SHP77 (cell line): ENCODE results near the gene PAX7.

Experiments
- DNase-seq, 2 experiments: peaks; one replicate each; lab custom pipeline; 2025; lab: John Stamatoyannopoulos, UW

Gene PAX7

DNA sequence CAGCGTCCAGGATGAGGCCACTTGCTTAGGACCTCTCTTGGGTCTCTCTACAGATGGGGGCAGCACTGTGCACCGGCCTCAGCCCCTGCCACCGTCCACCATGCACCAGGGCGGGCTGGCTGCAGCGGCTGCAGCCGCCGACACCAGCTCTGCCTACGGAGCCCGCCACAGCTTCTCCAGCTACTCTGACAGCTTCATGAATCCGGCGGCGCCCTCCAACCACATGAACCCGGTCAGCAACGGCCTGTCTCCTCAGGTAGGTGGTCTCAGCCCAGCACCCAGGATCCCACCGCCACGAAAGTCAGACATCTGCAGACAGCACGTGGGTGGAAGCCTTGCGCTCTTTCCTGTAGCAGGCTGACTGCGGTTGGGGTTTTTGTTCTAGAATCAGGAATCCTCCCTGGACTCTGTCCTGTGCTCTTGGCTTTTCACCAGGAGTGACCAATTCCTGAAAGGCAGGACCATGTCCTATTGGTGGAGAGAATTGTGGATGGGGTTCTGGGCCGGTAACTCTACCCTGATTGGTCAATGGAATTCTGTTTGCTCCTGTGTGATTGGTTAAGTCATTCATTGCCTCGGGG, 72.5 kb downstream of the PAX7 start:
- no peak for DNase-seq

DNA sequence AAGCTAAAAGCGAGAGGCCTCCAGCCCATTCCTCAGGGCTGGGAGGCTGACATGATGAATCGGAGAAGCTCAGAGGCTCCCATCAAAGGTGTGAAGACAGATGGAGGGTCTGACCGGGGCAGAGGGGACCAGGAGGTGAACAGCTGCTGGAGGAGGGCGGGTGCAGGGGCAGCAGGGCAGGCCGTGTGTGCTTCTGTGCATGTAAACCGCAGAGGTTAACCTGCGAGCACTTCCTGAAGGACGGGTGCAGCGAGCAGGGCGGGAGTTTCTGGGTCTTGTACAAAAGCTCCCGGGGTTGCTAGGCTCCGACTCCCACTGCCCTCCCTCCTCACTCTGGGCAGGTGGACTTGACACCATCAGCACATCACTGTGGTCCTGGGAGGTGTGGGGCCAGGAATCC, 75.2 kb downstream of the PAX7 start:
- no peak for DNase-seq

DNA sequence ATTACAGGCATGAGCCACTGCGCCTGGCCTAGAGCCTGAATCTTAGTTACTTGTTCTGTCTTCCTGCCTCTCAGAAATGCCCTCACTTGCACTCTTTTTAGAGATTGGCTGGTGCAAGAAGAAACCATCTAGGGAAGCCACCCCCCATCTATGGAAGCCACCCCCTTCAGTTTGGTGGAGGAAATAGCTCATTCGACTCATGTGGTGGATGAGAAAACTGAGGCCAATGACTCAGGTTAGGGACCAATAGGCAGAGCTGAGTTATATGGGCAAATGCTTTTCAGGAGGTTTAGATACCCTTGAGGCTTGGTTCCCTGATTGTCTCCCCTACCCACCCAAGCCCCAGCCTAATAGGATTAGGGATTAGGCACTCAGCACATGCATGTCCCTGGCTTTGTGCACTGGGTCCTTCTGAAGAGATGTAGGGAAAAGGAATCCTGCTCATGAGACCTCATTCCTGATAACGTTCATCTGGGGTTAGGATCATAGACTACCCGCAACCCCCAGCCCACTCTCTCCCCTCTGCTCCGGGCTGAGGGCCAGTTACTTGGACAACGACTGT, 77.1 kb downstream of the PAX7 start:
- no peak for DNase-seq

DNA sequence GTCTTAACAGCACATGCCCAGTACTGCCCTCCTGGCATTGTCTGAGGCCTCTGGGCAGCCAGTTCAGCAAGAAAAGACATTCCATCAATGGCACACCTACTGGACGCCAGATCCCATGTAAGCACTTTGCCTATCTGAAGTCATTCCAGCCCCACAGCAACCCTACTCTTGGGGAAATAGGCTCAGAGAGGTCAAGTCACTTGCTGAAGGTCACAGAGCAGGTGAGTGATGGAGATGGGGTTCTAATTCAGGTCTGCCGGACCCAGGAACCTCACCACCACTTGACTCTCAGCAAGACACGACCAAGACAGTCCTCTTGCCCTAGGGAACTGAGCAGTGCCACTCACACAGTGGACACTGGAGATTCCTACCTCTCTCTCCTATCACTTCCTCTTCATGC, 79.4 kb downstream of the PAX7 start:
- no peak for DNase-seq

DNA sequence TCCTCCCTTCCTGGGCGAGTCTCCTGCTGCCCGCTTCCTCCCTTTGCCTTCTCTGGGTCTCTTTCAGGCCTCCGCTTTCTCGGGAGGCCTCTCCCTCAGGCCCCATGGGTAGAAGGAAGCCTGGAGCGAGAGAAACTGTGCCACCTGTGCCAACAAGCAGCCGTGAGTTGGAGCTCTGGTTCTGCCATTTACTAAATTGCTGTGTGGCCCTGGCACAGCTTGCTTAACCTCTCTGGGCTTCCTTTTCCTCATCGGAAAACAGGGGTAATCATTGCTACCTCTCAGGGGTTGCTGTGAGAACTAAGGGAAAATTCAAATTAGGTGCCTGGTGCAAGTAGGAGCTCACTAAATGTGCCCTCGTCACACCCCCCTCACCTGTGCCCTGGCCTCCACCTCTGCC, 80.4 kb downstream of the PAX7 start:
- DNase-seq = no peak

DNA sequence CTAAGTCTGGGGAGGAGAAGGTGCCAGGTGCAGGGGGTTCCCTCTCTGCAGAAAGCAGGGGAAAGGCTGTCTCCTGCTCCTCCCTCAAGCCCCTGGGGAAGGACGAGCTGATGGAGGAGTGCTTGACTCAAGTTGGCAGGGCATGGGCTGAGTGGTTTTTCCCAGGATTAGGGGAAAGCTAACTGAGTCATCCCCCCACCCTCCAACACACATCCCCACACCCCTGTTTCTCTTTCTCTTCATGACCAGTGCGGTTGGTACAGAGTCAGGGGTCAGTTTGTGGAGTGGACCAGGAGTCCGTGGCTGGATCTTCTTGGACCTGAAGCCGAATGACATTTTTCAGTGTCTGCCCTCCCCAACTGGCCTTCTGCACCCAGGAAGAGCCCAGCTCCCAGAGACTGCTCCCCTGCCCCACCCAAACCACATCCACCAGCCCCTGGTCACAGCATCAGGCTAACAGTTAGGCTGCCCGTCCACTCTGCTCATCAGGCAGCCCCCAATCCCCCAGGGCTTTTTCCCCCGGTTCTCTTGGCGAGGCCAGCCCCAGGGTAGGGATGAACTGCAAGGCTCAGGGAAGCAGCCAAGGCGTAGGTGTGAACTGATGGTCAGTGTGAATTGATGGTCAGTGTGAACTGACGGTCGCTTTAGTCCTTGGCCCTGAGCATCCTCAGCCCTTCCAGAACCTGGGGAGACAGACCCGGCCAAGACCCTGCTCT, 81.0 kb downstream of the PAX7 start:
- no peak for DNase-seq

DNA sequence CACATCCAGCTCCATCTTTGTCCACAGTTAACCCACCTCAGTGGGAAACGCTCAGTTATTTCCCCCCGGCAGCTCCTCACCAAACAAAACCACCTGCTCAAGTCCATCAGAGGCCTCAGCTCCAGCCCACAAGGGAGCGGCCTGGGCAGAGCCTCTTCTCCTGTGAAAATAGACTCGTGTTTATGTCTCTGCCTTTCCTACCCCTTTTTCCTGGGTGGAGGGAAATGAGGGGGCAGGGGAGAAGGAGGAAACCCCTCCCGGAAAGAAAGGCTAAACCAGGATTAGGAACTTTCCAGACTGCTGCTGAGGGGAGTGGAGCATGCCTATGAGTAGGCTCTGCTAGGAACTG, 81.6 kb downstream of the PAX7 start:
- no peak for DNase-seq

DNA sequence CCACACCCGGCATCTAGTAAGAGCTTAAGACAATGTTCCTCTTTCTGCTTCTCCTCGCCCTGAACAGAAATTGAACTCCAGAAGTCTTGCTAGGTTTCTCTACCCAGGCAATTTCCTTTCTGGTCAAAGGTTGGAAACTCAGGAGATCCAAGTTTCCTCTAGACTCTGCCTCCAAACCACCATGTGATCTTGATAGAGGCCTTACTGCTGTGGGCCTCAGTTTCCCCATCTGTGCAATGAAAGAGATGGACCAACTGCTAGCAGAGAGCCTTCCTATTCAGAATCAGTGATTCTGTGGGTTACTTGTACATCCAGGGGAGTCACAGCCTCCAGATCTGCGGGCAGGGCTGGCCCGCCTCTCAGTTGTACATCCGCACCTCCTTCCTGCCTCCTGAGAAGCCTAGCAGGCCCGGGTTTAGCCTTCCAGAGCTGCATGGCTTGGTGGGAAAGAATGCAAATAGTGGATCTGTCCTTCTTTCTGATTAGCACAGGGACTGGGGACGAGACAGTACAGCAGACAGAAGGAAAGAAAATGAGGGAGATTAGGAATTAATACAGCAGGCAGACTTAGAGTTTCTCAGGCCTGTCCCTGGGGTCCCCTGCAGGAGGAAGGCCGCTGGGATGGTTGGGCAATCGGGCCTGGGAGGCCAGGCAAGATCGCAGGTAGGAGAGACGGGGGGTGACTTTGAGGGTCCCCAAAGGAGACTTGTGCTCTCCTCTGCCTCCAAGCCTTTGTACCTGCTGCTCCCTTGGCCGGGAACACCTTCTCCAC, 83.9 kb downstream of the PAX7 start:
- DNase-seq = no peak

DNA sequence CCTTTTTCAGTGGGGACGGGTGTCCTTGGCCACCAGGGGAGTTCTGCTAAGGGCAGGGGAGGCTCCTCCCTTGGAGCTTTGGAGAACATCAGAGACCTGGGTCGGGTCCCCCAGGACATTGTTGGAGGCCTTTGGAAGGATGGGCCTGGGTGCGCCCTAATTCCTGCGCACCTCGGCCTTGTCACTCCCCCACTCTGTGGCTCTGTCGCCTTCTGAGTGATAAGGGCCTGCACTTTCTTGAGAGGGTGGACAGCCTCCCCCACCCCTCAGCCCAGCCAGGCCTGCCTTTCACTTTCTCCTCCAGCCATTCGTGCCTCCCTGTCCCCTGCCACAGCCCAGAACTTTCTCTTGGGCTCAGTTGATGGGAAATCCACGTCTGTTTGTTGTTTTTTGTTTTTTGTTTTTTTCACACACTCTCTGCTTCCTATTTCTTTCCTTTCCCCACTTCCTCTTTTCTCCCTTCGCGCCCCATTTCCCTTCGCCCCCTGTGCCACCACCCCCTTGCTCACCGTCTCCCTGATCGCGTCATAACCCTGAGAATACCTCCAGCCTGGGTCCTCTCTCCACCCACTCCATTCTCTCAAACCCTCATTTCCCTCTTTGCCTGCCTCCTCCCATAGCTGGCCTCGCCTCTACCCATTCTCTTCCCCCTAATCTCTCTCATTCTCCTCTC, 85.6 kb downstream of the PAX7 start:
- no peak for DNase-seq

DNA sequence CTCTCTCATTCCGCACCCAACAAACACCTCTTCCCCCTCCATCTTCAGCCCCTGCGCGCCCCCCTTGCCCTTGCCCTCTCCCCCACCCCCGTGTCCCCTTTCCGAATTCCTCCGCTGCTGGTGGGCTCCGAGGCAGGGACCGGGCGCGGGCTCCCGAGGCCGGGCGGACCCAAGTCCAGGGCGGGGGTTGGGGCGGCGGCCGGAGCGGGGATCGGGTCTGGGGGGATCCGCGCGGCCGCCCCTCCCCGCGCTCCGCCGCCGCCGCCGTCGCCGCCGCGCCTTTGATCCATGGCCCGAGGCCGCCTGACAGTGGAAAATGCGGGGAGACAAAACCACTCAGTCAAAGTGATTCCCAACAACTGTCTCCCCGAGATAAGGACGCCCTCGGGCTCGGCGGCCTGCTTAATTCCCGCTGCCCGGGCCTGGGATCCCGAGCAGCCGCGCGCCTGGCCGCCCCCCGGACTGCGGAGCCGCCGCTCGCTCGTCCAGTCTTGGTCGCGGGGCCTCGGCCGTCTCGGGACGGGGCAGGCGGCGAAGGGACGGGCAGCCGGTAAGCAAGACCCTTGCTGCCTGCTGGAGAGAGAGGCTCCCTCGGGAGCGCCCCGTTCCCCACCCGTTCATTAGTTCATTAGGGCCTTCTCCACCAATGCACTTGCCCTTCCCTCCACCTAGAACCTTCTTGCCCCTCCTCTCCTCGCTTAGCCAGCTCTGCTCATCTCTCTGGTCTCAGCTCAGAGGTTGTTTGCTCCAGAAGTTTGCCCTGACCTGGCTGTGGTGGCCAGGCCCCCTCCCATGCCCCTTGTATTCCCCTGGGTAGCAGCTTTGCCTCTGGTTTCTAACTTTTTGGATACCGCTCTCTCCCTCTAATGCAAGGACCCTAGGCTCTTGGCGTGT, 86.4 kb downstream of the PAX7 start:
- no peak for DNase-seq

DNA sequence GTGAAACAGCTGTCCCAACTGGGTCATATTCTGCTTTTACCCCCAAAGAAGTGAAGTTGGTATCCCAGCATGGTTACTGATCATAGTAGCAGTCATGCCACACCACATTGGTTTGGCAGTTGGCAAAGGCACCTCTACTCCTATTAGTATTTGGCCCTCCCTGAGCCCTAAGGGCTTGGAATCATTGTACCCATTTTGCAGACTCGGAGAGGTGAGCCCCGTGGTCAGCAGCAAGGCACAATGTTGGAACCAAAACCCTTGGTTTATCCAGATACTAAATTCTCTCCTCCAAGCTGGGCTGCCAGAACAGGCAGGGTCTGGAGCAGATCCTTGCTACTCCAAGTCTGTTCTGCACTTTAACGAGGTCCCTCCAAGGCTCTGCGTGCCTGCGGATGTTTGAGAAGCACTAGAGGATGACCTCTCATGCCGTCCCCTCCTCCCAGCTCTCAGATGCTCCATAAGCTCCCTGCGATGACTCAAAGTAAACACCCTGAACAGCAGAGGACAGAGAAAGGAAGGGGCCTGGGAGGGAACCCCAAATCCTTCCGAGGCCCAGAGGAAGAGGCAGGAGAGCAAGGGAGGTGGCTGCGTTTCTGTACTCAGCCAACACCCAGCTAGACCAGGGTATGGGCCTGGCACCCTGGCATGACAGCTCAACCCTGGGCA, 89.3 kb downstream of the PAX7 start:
- peak in 1 of 2 experiments; percentile 8 for DNase-seq

DNA sequence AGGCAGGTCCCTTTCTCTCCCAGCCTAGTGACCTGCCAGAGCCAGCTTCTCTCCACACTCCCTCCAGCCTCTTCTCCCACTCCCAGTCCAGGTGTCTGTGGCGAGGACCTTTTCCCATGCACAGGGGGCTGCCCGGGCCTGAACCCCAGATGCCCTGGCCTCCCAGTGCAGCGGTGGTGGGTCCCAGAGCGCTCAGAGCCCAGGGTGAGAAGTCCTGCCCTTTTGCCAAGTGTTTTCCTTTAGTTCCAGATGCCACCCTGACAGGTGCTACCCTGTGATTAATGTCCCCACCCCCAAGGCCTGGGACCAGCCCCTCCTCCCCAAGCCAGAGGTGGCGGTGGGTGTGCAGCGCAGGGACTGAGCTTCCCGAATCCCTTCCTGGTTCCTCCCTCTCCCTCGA, 90.4 kb downstream of the PAX7 start:
- no peak for DNase-seq

DNA sequence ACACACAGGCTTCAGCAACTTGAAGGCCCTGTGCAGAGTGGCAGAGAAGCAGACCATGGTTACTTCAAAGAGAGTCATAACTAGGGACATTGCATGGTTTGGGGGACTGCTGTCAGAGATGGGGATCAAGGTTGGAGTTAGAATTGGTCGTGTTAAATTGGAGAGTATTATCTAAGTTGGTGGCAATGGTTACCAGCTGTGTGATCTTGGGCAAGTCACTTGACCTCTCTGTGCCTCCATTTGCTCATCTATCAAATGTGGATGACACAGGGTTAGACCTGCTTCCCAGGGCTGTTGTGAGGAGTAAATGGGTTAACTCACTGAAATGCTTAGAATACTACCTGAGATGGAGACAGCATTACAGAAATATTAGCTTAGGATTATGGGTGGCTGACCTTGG, 91.1 kb downstream of the PAX7 start:
- DNase-seq = no peak

DNA sequence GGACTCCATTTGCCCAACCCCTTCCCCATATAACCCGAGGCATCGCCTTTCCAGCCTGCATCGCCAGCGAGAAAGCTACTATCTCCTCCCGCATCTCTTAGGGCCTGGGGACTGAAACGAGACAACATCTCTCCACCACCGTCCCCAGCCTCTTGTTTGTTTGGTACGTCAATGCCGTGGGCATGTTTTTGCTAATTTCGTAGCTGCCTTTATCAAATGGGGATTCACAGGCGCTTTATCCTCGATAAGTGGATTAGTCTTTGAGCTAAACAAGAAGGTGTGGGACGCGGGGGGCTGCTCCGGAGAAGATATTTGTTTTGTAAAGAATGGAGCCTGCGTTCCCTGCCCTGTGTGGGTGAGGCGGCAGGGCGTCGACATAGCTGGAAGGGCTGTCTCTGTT, 91.6 kb downstream of the PAX7 start:
- no peak for DNase-seq

DNA sequence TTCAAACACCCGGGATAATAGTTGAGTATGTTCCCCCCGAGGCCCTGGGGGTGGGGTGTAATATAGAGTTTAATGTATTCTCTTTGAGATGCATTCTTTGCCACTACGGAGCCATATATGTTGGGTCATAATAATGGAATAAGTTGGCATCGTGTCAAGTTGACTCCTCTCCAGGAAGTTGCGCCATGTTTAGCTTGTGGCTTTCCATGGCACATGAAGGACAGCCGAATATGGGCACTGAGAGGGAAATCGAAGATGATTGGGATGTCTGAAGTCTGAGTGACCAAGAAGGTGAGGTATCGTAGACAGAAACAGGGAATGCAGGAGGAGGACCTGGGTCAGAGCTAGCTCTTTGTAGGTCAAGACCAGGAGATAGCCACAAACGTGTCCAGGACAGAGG, 92.6 kb downstream of the PAX7 start:
- DNase-seq = no peak

DNA sequence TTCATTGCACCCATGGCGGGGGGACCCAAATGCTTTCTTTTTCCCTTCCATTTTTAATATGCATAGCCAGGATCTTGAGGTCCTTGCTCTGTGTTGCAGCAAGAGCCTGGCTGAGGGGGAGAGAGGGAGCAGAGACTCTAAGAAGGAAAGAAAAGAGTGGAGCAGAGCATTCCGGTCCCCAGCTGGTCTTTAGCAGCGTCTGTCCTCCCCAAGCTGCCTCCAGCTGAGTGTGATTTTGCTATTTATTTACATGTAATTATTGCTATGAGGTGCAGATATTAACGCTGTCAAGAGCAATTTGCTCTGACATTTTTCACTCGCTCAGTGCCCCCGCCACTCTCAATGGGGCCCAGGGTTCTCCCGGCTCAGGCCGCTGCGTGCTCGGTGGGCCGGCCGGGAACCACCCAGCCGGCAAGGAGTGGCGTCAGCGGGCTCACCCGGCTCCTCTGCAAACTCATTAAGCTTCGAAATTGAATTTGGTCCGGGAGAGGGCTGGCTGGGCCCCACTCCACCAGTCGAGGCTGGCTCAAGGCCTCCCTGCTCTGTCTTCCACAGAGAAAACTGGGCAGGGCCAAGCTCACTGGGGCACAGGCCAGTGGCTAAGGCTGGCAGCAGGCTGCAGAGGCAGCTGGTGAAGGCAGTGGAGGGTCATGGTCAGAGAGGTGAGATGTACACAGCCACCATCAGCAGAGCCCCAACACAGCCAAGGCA, 93.2 kb downstream of the PAX7 start:
- no peak for DNase-seq

DNA sequence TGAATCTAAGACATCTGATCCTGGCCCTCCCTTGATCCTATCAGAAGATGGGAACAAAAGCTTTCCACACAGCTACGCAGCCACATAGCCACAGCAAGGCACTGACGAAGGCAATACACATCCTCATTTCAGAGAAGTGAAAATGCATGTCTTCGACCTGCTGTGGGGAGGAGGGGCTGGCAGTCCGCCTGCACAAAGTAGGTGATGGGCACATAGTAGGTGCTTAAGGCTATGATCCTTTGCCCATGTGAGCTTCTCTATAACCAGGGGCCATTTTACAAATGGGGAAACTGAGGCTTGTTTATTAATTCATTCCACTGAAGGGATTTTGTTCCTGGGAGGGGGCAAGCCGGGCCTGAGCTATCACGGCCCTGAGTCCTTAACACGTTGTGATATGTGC, 94.2 kb downstream of the PAX7 start:
- DNase-seq = no peak

DNA sequence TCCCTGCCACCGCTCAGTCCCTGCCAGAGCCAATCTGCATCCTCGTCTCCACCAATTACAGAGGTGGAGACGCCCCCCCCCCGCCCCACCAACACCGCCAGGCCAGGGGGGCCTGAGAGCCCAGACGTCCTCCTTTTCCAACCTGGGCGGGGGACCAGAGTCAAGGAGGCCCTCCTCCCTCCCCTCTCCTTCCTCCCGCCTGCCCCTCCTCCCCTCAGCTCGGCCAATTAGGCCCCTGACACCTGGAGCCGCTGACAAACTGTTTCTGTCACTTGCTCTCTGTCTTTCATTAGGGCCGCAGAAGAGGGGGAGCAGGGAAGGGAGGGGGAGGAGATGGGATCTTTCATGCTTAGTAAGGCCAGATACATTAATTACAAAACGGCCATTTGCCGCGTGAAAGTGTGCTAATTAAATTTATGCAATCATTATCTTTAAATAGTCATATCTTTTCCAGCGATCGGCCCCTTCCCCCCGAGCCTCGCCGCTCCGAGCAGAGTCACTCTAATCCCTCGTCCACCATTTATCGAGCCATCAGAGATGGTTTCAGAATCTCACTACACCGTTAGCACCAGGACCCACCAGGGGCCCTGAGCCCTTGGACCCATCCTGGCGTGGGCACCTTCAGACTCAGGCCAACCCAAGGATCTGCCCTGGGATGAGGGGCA, 94.7 kb downstream of the PAX7 start:
- DNase-seq = no peak

DNA sequence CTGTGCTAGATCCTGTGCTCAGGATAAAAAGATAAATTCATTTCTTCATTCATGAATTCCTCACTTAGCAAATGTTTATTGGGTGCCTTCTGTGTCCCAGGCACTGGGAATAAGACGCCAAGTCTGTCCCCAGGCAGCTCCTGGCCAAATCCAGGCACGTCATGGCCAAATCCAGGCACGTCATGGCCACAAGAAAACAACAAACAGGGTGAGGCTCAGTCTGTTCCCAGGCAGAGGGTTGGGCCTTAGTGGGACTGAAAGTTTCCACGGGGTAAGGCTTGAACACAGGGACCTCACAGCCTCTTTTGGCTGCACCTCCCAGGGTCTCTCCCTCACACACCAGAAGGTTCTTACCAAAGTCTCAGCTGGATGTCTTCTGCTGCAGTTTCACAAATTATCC, 95.7 kb downstream of the PAX7 start:
- DNase-seq = no peak

DNA sequence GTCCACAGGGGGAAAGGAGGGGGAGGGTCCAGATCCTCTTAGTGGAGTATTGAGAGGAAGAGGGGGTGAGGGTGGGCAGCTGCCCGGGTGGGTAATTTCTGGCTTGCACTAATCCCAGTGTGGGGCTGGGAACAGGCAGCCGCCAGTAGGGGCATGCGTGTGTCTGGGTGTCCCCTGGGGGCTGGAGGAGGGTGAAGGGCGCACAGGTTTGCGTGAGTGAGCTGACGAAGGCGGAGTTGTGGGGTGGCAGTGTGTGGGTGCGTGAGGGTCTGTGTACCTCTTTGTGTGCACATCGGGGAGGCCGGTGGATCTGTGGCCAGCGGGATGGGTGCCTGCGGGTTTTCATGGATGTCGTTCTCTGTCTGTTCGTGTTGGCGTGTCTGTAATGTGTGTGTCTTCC, 97.3 kb downstream of the PAX7 start:
- DNase-seq = no peak
